SK-N-MC (cell line): ENCODE results near the gene KCNJ1.

Experiments used
- DNase-seq: peaks from one replicate; pipeline ENCODE4 v3.0.0-alpha.2; 2011; ENCODE audit warnings: low read depth, low spot score
- H3K27ac ChIP-seq: fragments of 200-600 bp; sonication (generic); 2 replicates; pipeline ENCODE4 v1.5.1; 2016; ENCODE audit warnings: mixed run types
- H3K36me3 ChIP-seq: fragments of 200-600 bp; sonication (generic); 2 replicates; pipeline ENCODE4 v1.6.1; 2017; ENCODE audit warnings: antibody characterized with exemption, low read length, mixed read lengths; ENCODE audit not compliant: insufficient read depth
- H3K4me3 ChIP-seq: fragments of 200-600 bp; sonication (generic); 2 replicates; pipeline ENCODE4 v1.5.1; 2016
- H3K9ac ChIP-seq: fragments of 200-600 bp; sonication (generic); 2 replicates; pipeline ENCODE4 v1.8.0; 2017; ENCODE audit warnings: mixed run types, mixed read lengths; ENCODE audit not compliant: insufficient read length
- H3K9me3 ChIP-seq: fragments of 200-600 bp; sonication (generic); 2 replicates; pipeline ENCODE4 v1.6.1; 2017; ENCODE audit warnings: low read depth, mild to moderate bottlenecking, antibody characterized with exemption, low read length, moderate library complexity, mixed read lengths
- EZH2 ChIP-seq: fragments of 200-600 bp; sonication (generic); IDR thresholded peaks from one replicate; pipeline ENCODE4 v1.6.1; 2017; ENCODE audit warnings: antibody characterized with exemption
- FOXP2 ChIP-seq: optimal IDR thresholded peaks from 2 replicates; pipeline ENCODE3; 2011; ENCODE audit warnings: mild to moderate bottlenecking, moderate library complexity; ENCODE audit not compliant: insufficient read depth; ENCODE audit errors: extremely low read length, control extremely low read depth
- POLR2AphosphoS5 ChIP-seq: IDR thresholded peaks from 2 replicates; pipeline ENCODE4 v1.6.1; 2012; ENCODE audit warnings: mild to moderate bottlenecking, low read depth, low read length, borderline replicate concordance

Gene KCNJ1

DNA sequence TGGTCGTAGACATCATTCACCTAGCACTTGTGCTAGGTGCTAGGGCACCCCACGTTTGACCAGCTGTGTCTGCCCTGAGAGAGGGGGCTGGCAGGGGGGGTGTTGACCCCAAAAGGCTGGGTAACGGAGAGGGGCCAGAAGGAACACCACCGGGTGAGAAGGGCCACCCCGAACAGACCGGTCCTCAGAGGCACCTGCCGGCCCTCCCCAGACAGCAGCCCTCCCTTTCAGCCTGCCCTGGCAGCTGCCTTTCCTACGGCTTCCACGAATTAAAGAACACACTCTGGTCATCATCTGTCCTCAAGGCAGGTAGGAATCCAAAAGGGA lies 23.1 kb upstream of the KCNJ1 start:
- no peak for DNase-seq
- no peaks in the 10 kb centered on the region for H3K36me3 ChIP-seq
- TF ChIP-seq POLR2AphosphoS5 (no peak), FOXP2 (no peak), EZH2 (no peak)
- no peak overlapping the region for H3K4me3 ChIP-seq
- H3K9ac ChIP-seq: no peak overlapping the region
- no peak overlapping the region for H3K27ac ChIP-seq
- H3K9me3 ChIP-seq: no peaks in the 10 kb centered on the region

DNA sequence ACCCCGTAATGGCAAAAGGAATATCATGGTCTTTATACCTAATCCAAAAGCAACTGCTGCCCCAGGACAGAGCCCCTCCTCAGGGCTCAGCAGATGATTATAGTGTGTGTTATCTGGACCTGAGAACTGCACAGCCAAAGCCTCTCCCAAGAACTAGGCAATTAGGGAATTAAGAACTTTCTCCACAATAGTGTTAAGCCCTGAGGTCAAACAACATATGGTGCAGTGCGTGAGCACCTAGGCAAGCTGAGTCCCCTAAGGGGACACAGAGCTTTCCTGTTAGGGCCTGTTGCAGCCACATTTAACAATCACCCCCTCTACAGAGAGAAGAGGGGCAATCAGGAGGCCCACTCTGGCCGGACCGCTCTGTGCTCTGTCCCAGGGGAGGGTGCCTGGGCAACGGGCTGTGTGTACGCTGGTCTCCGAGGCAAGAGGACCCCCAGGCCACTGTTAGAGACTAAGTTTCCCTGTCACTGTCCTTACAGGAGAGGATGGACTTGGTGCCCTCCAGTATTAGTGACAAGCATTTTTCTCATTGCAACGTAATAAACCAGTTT lies 22.6 kb upstream of the KCNJ1 start:
- no peaks in the 10 kb centered on the region for H3K9me3 ChIP-seq
- no peak for DNase-seq
- H3K36me3 ChIP-seq: no peaks in the 10 kb centered on the region
- no peak overlapping the region for H3K9ac ChIP-seq
- TF ChIP-seq POLR2AphosphoS5: no peak
- no peak for TF ChIP-seq FOXP2
- no peak for TF ChIP-seq EZH2
- no peak overlapping the region for H3K4me3 ChIP-seq
- H3K27ac ChIP-seq: no peak overlapping the region

DNA sequence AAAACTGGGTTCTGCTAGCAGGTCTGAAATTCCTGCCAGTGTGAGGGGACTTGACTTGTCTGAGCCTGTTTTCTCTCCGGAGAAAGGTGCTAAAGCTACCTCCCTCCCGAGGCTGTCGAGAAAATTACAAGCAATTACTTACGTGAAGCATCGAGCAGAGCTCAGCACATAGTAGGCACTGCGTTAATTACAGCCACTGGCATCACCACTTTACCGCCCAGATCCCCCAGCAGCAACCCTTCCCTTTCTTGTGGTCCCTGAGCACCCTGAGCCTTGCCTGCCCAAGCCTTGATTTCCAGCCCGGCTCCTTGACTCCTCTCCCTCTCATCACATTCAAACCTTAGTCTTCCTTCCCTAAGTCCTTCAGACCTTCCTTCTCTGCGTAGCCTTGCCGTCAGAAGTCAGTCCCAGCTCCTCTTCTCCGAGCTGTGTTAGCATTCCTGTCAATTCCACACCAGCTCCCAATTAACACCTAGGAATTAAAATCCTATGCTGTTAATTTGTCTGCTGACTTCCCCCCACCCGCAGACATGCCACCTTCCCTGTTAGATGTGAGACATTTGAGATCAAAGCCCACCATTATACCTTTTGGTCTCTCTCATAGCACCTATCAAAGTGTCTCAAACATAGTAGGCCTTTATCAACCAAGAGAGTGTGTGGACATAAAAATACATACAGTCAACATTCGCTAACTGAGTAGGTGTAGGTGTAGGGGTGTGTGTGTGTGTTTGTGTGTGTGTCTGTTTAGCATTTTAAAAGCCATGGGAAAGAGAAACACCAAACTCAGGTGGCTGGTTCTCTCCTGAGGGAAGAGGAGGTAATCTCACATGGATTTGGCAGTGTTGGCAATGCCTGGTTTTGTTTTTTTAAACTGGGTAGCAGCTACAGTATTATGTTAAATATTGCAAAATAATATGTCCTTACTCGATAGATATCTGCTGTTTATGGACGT lies 21.2 kb upstream of the KCNJ1 start:
- no peak for DNase-seq
- TF ChIP-seq FOXP2 (no peak), POLR2AphosphoS5 (no peak), EZH2 (no peak)
- no peak overlapping the region for H3K9ac ChIP-seq

DNA sequence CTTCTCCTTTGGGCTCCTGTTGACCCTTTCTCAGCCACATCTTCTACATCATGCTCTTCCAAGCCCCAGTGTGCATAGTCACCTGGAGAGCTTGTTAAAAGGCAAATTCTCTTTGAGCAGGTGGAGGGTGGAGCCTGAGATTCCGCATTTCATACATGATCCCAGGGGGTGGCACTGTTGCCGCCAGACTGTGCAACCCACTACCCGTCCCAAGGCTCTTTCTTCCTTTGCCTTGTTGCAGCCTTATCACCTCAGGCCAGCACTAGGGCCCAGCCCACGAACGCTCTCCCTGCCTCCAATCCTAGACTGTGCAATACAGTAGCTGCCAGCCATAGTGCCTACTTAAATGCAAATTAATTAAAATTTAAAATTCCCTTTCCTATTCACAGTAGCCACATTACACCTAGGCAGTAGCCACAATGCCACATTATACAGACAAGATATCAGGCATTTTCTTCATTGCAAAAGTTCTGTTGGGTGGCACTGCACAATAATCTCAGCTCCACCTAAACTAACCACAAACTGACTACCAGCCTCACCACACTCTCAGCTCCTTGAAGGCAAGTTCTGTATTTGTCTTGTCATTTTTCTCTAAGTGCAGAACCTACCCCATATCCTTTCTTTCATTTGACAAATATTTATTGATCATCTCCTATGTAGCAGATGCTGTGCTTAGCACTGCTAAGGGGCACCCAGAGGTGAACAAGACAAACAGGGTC lies 19.5 kb upstream of the KCNJ1 start:
- no peak overlapping the region for H3K27ac ChIP-seq
- H3K36me3 ChIP-seq: no peaks in the 10 kb centered on the region
- no peak overlapping the region for H3K4me3 ChIP-seq
- no peak overlapping the region for H3K9ac ChIP-seq
- no peaks in the 10 kb centered on the region for H3K9me3 ChIP-seq
- TF ChIP-seq FOXP2 (no peak), POLR2AphosphoS5 (no peak), EZH2 (no peak)
- DNase-seq: no peak

More for the DNA sequence above, 21.2 kb upstream of the KCNJ1 start:
- Histone ChIP-seq H3K9me3 (no peaks in the 10 kb centered on the region), H3K4me3 (no peak overlapping the region), H3K36me3 (no peaks in the 10 kb centered on the region), H3K27ac (no peak overlapping the region)

DNA sequence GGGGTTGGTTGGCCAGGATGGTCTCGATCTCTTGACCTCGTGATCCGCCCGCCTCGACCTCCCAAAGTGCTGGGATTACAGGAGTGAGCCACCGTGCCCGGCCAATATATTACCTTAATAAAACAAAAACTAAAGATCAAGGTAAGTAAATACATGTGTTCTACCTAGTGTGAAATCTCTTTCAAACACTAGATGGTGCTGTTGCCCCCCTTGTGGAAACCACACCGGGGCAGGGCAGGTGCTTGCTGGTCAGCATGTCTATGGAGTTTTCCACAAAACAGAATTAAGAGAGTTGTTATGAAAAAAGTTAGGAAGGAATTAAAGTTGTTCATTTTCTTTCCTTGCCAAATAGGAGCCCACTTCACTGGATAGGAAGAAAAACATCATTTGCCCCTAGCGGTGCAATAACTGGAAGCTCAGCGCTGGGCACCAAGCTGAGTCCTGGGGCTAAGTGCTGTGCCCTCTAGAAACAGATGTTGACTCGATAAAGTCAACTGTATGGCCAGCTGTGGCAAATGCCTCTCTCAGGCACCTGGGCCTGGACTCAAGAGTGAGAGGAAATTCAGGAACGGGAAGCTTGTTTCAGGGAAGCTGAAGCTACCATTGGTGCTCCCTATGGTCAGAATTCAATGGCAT lies 17.7 kb upstream of the KCNJ1 start:
- Histone ChIP-seq H3K4me3 (no peak overlapping the region), H3K27ac (no peak overlapping the region), H3K36me3 (no peaks in the 10 kb centered on the region), H3K9me3 (no peaks in the 10 kb centered on the region), H3K9ac (no peak overlapping the region)
- DNase-seq: no peak
- TF ChIP-seq EZH2 (no peak), POLR2AphosphoS5 (no peak), FOXP2 (no peak)

DNA sequence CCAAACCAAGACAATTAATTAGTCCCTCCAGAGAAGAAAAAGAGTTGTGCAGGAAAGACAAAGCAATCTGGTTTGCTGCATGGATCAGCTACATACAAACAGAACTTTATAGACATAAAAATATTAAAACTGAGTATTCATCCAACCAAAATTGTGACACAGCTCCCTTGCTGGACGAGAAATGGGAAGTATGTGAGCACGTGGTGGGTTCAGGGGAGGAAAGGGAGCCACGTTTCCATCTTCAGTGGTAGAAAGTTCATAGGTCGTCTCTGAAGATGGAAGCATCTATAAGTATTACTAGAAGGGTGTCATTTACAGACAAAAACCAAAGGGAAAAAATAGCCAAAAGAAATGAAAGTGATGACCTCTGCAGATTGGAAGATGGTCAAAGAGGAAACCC lies 17.0 kb upstream of the KCNJ1 start:
- DNase-seq: no peak
- Histone ChIP-seq H3K27ac (no peak overlapping the region), H3K9me3 (no peaks in the 10 kb centered on the region), H3K4me3 (no peak overlapping the region), H3K9ac (no peak overlapping the region), H3K36me3 (no peaks in the 10 kb centered on the region)
- TF ChIP-seq POLR2AphosphoS5 (no peak), FOXP2 (no peak)

DNA sequence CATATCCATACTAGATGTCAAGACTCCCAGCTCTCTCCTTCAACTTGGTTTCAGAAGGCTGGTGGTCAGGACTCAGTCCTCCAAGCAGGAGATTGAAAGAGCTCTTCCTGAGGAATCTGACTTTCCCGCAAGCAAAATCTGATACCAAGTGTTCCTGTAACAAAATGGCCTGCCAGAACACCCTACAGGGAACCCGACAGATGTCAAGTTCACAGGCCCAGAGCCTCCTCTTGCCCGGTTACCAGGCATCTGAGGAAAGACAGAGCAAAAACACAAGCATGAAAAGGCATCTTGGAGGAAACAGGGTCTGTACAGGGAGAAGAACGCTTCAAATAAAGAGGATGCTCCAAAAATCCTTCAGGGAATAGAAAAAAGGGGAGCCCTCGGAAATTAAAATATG lies 15.4 kb upstream of the KCNJ1 start:
- no peak for DNase-seq
- H3K4me3 ChIP-seq: no peak overlapping the region
- no peak for TF ChIP-seq EZH2
- TF ChIP-seq FOXP2: no peak
- no peak for TF ChIP-seq POLR2AphosphoS5
- no peak overlapping the region for H3K27ac ChIP-seq
- H3K9me3 ChIP-seq: no peaks in the 10 kb centered on the region
- H3K36me3 ChIP-seq: no peaks in the 10 kb centered on the region
- H3K9ac ChIP-seq: no peak overlapping the region

DNA sequence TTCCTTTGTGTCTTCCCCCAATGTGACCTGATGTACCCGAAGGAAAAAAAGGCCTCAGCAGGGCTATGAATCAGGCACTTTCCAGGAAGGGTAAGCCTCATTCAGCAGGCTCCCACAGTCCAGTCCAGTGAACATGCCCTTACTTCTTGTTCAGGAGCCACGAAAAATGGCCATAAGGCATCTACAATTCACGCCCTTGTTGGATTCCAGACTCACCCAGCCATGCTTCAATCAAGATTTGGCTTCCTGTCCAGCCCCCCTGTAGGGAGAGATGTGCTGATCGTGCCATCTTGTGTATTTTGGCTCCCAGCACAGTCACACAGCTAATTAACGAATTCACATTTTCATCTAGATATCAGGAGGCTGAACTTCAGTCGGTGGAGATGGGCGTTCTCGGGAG lies 14.1 kb upstream of the KCNJ1 start:
- Histone ChIP-seq H3K36me3 (no peaks in the 10 kb centered on the region), H3K27ac (no peak overlapping the region), H3K9ac (no peak overlapping the region), H3K4me3 (no peak overlapping the region), H3K9me3 (no peaks in the 10 kb centered on the region)
- TF ChIP-seq POLR2AphosphoS5: no peak
- no peak for DNase-seq
